B cell (primary cell): ENCODE results near the gene CRYBG3.

Experiments
- EZH2 ChIP-seq: IDR thresholded peaks from 2 replicates; pipeline ENCODE4 v1.6.1; 2012; ENCODE audit warnings: borderline replicate concordance, low read depth, mild to moderate bottlenecking, moderate library complexity, low read length; ENCODE audit not compliant: insufficient read depth, poor library complexity, severe bottlenecking
- TF ChIP-seq, protein P1 (sequence below): fragments of 200-600 bp; IDR thresholded peaks from one replicate; pipeline ENCODE4 v1.8.0; 2022; ENCODE audit warnings: antibody characterized with exemption, mild to moderate bottlenecking

- TF ChIP-seq, protein P1, sequence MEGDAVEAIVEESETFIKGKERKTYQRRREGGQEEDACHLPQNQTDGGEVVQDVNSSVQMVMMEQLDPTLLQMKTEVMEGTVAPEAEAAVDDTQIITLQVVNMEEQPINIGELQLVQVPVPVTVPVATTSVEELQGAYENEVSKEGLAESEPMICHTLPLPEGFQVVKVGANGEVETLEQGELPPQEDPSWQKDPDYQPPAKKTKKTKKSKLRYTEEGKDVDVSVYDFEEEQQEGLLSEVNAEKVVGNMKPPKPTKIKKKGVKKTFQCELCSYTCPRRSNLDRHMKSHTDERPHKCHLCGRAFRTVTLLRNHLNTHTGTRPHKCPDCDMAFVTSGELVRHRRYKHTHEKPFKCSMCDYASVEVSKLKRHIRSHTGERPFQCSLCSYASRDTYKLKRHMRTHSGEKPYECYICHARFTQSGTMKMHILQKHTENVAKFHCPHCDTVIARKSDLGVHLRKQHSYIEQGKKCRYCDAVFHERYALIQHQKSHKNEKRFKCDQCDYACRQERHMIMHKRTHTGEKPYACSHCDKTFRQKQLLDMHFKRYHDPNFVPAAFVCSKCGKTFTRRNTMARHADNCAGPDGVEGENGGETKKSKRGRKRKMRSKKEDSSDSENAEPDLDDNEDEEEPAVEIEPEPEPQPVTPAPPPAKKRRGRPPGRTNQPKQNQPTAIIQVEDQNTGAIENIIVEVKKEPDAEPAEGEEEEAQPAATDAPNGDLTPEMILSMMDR, result no peak
- TF ChIP-seq EZH2, result no peak
Measured at GRCh38 chr3:97914388-97914787, 92.6 kb downstream of the CRYBG3 start.
